H1 (cell line): Measurements from ENCODE around the gene ZNF367. TPM values are rescaled to one million over a fixed set of nuclear protein-coding genes. Genes with fewer than 3 reads are reported as not detected.

Experiments used
- FOSL1 ChIP-seq: IDR thresholded peaks from 2 replicates; pipeline ENCODE4 v1.6.1; 2011; ENCODE audit warnings: mild to moderate bottlenecking, low read depth, low read length, moderate library complexity; ENCODE audit not compliant: insufficient read depth
- GABPA ChIP-seq: IDR thresholded peaks from 2 replicates; pipeline ENCODE4 v1.6.1; 2011; ENCODE audit warnings: mild to moderate bottlenecking, low read length, moderate library complexity, borderline replicate concordance; ENCODE audit not compliant: insufficient read depth
- KDM4A ChIP-seq: IDR thresholded peaks from one replicate; pipeline ENCODE4 v1.7.1; 2012; ENCODE audit warnings: low read depth, mild to moderate bottlenecking, moderate library complexity, low read length, inconsistent platforms; ENCODE audit not compliant: severe bottlenecking
- TCF12 ChIP-seq: IDR thresholded peaks from 2 replicates; pipeline ENCODE4 v1.6.1; 2011; ENCODE audit warnings: low read depth, mild to moderate bottlenecking, low read length
- TEAD4 ChIP-seq: IDR thresholded peaks from 2 replicates; pipeline ENCODE4 v1.6.1; 2012; ENCODE audit warnings: low read depth, low read length, inconsistent platforms, mixed read lengths
- polyA plus RNA-seq, 7 experiments: library from polyadenylated mRNA; depleted of rRNA in 3 of 7; stranded (reverse) in 5 of 7; unstranded in 2 of 7; fragments of >200 nt in 5 of 7; fragments of 200-250 nt in 2 of 7; gene quantifications; 1 replicate in 5 of 7; 2 replicates in 1 of 7; 4 replicates in 1 of 7; pipeline versions ENCODE4 v1.2.1 to v1.2.3, GENCODE V29; 2011 to 2013; ENCODE audit warnings: missing spikeins in 2 of 7, mixed read lengths in 2 of 7
- total RNA-seq: library from RNA; stranded (reverse); fragmentation: NEBNext Ultra II Directional; extraction: Animal tissue kit (Norgen Biotek cat#: 25700); gene quantifications from 2 replicates; pipeline ENCODE4 v1.2.1, GENCODE V29; 2021
- TF ChIP-seq, protein P1 (sequence below): IDR thresholded peaks from 2 replicates; pipeline ENCODE4 v1.6.1; 2011; ENCODE audit warnings: low read length, improper control_type of control experiment

The ZNF367 gene
- total and polyA plus RNA-seq, 2 of the 8 experiments (the other 6 are each of a cell fraction or from before 2014, with no cell fraction given), result 2.2 to 8.2 TPM

- TF ChIP-seq KDM4A, result no peak
- no peak for TF ChIP-seq GABPA
- TF ChIP-seq TCF12, result no peak
- no peak for TF ChIP-seq FOSL1
- no peak for TF ChIP-seq TEAD4
- TF ChIP-seq, protein P1, sequence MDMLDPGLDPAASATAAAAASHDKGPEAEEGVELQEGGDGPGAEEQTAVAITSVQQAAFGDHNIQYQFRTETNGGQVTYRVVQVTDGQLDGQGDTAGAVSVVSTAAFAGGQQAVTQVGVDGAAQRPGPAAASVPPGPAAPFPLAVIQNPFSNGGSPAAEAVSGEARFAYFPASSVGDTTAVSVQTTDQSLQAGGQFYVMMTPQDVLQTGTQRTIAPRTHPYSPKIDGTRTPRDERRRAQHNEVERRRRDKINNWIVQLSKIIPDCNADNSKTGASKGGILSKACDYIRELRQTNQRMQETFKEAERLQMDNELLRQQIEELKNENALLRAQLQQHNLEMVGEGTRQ, result no peak
These were observed 17.2 kb upstream of the ZNF367 start (continued) for GRCh38 chr9:96435345-96435744.
